PC-3 (cell line): Measurements from ENCODE around the gene GPR68. TPM values are rescaled to one million over a fixed set of nuclear protein-coding genes. Genes with fewer than 3 reads are reported as not detected.
A peak's percentile ranks its signal among the peaks of the same experiment; 100 is the strongest.

Experiments
- ATAC-seq: fragments of 200-7000 bp; cut with Tn5 transposase; 2 replicates; pipeline ENCODE4 v1.9.1; 2020; ENCODE audit warnings: mild to moderate bottlenecking, moderate library complexity
- BruUV-seq: library from RNA; stranded (reverse); fragments of 400-500 nt; replicated peaks from 2 replicates; lab custom pipeline; 2021; lab: Mats Ljungman, UMichigan
- CTCF ChIA-PET: fragments of 300-600 bp; sonication (Branson Sonifier 250); formaldehyde crosslinking; loops from one replicate; lab custom pipeline; 2022; ENCODE audit warnings: antibody characterized with exemption; lab: Charles Lee
- POLR2A ChIA-PET: fragments of 300-600 bp; sonication (Branson Sonifier 250); formaldehyde crosslinking; loops from one replicate; lab custom pipeline; 2022; ENCODE audit warnings: antibody characterized with exemption; ENCODE audit not compliant: unreplicated experiment; lab: Charles Lee
- DNase-seq: peaks from one replicate; pipeline ENCODE4 v3.0.0-alpha.2; 2015
- H2AFZ ChIP-seq: fragments of 300-600 bp; sonication (generic); 2 replicates; pipeline ENCODE4 v1.6.0; 2016; ENCODE audit warnings: antibody characterized with exemption, low read length
- H3F3A ChIP-seq: fragments of 300-600 bp; sonication (generic); one replicate; pipeline ENCODE4 v1.6.0; 2017; ENCODE audit warnings: antibody characterized with exemption, low read length, control low read depth, mild to moderate bottlenecking; ENCODE audit not compliant: unreplicated experiment
- H3K27ac ChIP-seq: fragments of 300-600 bp; sonication (generic); 2 replicates; pipeline ENCODE4 v1.5.1; 2016; ENCODE audit warnings: mild to moderate bottlenecking, low read length
- H3K27me3 ChIP-seq: fragments of 300-600 bp; sonication (generic); 2 replicates; pipeline ENCODE4 v1.6.1; 2016; ENCODE audit warnings: low read length, mixed read lengths
- H3K36me3 ChIP-seq: fragments of 300-600 bp; sonication (generic); 2 replicates; pipeline ENCODE4 v1.6.1; 2016; ENCODE audit warnings: low read depth, mixed run types, low read length, mixed read lengths
- H3K4me1 ChIP-seq: fragments of 300-600 bp; sonication (generic); 2 replicates; pipeline ENCODE4 v1.5.1; 2016; ENCODE audit warnings: low read length; ENCODE audit not compliant: insufficient read depth
- H3K4me2 ChIP-seq: fragments of 300-600 bp; sonication (generic); 2 replicates; pipeline ENCODE4 v1.6.0; 2016; ENCODE audit warnings: low read length
- H3K4me3 ChIP-seq: fragments of 300-600 bp; sonication (generic); 2 replicates; pipeline ENCODE4 v1.5.1; 2016; ENCODE audit warnings: mild to moderate bottlenecking, low read length, mixed read lengths
- H3K79me2 ChIP-seq: fragments of 300-600 bp; sonication (generic); 2 replicates; pipeline ENCODE4 v1.6.1; 2017; ENCODE audit warnings: low read length, mixed read lengths
- H3K9ac ChIP-seq: fragments of 300-600 bp; sonication (generic); 2 replicates; pipeline ENCODE4 v1.6.0; 2016; ENCODE audit warnings: mild to moderate bottlenecking, low read length
- H3K9me2 ChIP-seq: fragments of 300-600 bp; sonication (generic); replicated peaks from 2 replicates; pipeline ENCODE4 v1.6.1; 2016; ENCODE audit warnings: mixed run types, low read length, mixed read lengths
- H3K9me3 ChIP-seq: fragments of 300-600 bp; sonication (generic); 2 replicates; pipeline ENCODE4 v1.6.1; 2016; ENCODE audit warnings: low read length, mixed read lengths
- H4K20me1 ChIP-seq: fragments of 300-600 bp; sonication (generic); 2 replicates; pipeline ENCODE4 v1.6.1; 2016; ENCODE audit warnings: low read length, mixed read lengths
- EZH2 ChIP-seq: fragments of 300-600 bp; sonication (generic); IDR thresholded peaks from one replicate; pipeline ENCODE4 v1.6.1; 2017; ENCODE audit warnings: antibody characterized with exemption, mild to moderate bottlenecking, low read length; ENCODE audit not compliant: unreplicated experiment
- EZH2phosphoT487 ChIP-seq: fragments of 300-600 bp; sonication (generic); IDR thresholded peaks from 2 replicates; pipeline ENCODE4 v1.6.1; 2018; ENCODE audit warnings: mild to moderate bottlenecking, antibody characterized with exemption, low read length, borderline replicate concordance
- intact Hi-C: fragments of 100-400 bp; cut with micrococcal nuclease; formaldehyde crosslinking; loops from 2 replicates; pipeline ENCODE4 v1.9.0; 2023
- total RNA-seq: library from RNA; depleted of rRNA; stranded (reverse); fragments of >200 nt; gene quantifications from 2 replicates; pipeline ENCODE4 v1.2.3, GENCODE V29; 2014
- TF ChIP-seq, protein P1 (sequence below): fragments of 300-600 bp; sonication (generic); conservative IDR thresholded peaks from 2 replicates; pipeline ENCODE4 v1.5.1; 2017; ENCODE audit warnings: antibody characterized with exemption, low read depth, mild to moderate bottlenecking, low read length

Gene GPR68
- total RNA-seq, 1 experiment from 2014 or later: 1.5 TPM

DNA sequence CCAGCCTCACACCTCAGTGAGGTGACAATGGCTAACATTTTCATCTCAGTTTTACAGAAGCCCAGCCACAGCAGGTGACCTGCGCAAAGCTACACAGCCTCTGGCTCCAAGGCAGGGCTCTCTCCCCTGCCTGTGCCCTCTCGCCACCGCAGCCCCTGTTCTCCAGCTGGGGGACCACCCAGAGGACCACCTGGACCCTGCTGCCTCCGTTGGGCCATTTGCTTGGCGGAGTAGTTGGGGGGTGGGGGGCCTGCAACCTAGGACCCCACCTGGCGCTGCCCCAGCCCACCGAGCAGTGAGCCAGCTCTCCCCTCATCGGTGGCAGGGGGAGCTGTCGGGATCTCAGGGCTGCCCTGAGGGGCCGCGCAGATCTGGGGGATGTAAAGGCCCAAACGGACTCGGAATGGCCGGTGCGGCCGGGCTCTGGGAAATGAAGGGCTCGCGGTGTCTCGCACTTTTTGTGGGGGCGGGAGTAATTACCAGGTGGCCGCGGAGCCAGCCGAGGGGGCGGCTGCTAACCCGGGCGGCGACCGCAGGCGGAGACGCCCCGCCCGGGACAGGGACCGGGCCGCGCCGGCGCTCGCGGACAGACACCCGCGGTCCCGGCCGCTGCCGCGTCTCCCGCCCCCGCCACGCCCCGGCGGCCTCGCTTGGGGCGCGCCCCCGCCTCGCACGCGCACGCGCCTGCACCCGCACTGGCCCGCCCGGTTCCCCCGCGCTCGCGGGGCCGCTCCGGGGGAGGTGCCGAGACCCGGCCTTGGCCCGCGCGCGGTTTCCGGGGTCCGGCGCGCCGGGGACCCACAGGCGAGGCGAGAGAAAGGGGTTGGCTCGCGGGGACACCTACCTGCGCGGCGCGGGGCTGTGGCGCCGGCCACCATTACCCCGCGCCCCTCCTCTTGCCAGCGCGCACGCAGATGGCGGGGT is 8.6 kb upstream of the GPR68 start:
- H3K9me2 ChIP-seq: no peaks in the 10 kb centered on the region
- no peaks in the 10 kb centered on the region for H3F3A ChIP-seq
- H3K4me1 ChIP-seq: peaks cover 19% of the 10 kb centered on the region
- no peak overlapping the region for H3K27ac ChIP-seq
- H3K4me3 ChIP-seq: peak overlapping the region; percentile 71
- peak overlapping the region; percentile 91 for H2AFZ ChIP-seq
- TF ChIP-seq EZH2phosphoT487 (no peak), EZH2 (no peak)
- TF ChIP-seq, protein P1, sequence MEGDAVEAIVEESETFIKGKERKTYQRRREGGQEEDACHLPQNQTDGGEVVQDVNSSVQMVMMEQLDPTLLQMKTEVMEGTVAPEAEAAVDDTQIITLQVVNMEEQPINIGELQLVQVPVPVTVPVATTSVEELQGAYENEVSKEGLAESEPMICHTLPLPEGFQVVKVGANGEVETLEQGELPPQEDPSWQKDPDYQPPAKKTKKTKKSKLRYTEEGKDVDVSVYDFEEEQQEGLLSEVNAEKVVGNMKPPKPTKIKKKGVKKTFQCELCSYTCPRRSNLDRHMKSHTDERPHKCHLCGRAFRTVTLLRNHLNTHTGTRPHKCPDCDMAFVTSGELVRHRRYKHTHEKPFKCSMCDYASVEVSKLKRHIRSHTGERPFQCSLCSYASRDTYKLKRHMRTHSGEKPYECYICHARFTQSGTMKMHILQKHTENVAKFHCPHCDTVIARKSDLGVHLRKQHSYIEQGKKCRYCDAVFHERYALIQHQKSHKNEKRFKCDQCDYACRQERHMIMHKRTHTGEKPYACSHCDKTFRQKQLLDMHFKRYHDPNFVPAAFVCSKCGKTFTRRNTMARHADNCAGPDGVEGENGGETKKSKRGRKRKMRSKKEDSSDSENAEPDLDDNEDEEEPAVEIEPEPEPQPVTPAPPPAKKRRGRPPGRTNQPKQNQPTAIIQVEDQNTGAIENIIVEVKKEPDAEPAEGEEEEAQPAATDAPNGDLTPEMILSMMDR: no peak
- H3K9ac ChIP-seq: peak overlapping the region; percentile 53
- no peaks in the 10 kb centered on the region for H3K9me3 ChIP-seq
- CTCF ChIA-PET: interaction anchor here (0.7 to 1.1 kb wide), 2 partner anchors 60 to 76 kb away, joined by 3 to 10 read pairs; no protein-coding TSS in a partner anchor
- H4K20me1 ChIP-seq: no peaks in the 10 kb centered on the region
- no peaks in the 10 kb centered on the region for H3K79me2 ChIP-seq
- POLR2A ChIA-PET: no interaction called here
- intact Hi-C loops: no loop called here
- peak; percentile 33 for DNase-seq
- BruUV-seq: TSS peak; percentile 24
- peak overlapping the region; percentile 89 for H3K4me2 ChIP-seq
- H3K36me3 ChIP-seq: no peaks in the 10 kb centered on the region
- no peaks in the 10 kb centered on the region for H3K27me3 ChIP-seq
- ATAC-seq: peak; percentile 48

DNA sequence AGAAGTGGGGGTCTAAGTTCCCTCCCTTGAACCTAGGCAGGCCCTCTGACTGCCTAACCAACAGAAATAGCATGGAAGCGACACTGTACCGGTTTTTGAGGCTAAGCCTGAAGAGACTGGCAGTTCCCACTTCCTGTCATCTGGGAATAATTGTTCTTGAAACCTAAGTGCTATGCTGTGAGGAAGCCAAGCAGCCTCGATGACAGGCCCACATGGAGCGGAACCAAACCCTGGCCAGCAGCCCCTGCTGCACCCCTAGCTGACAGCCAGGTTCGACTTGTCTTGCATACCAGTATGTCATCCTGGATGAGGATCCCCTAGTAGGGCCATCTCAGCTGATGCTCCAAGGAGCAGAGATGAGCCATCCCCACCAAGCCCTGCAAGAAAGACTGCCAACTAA is 6.4 kb upstream of the GPR68 start:
- DNase-seq: no peak
- H3K9me3 ChIP-seq: no peaks in the 10 kb centered on the region
- peaks cover 19% of the 10 kb centered on the region for H3K4me1 ChIP-seq
- no peak overlapping the region for H3K4me2 ChIP-seq
- H3K79me2 ChIP-seq: no peaks in the 10 kb centered on the region
- TF ChIP-seq EZH2: no peak
- TF ChIP-seq EZH2phosphoT487: no peak
- TF ChIP-seq, protein P1: no peak
- no peaks in the 10 kb centered on the region for H3F3A ChIP-seq
- no peak overlapping the region for H2AFZ ChIP-seq
- no TSS peak for BruUV-seq
- H3K9me2 ChIP-seq: no peaks in the 10 kb centered on the region
- no peak overlapping the region for H3K9ac ChIP-seq
- H4K20me1 ChIP-seq: no peaks in the 10 kb centered on the region
- no peaks in the 10 kb centered on the region for H3K36me3 ChIP-seq
- ChIA-PET CTCF (no interaction called here), POLR2A (no interaction called here)
- no peaks in the 10 kb centered on the region for H3K27me3 ChIP-seq
- no peak for ATAC-seq
- intact Hi-C loops: loop anchor here (1.0 kb wide), 1 partner anchor 22 kb away; no protein-coding TSS in a partner anchor
- H3K4me3 ChIP-seq: no peak overlapping the region
- H3K27ac ChIP-seq: no peak overlapping the region
